ENCODE data around the gene ST3GAL3.

DNA sequence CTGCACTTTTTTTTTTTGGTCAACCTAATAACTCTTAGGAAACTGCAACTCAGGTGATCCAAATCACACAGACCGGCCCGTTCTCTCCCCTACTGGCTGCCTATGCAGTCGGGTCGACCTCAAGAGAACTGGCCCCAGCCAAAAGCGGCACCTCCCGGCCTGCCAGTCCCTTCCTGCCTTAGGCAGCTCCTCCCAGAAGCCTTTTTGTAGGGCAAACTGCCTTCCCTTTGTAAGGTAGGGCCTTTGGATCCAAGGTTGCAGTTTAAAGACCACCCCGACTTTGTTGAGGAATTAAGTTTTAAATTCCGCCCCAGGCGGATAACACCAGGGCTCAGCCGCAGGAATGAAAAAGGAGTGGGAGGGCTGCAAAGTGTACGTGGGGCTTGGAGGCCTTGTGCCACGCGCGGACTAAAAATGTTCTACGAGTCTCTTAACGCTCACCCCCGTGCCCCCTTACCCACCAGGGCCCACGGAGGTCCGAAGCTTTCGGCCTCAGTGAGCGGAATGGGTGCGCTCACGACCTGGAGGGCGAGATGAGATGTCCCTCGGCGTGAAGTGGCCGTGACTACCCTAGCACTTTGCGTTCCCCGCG lies 642 bp upstream of the ST3GAL3 start:
- no peak for TF ChIP-seq CTCF (IDR thresholded peaks at IDR 0.05; ENCODE audit: borderline replicate concordance, extremely low read depth, low read length, poor library complexity, severe bottlenecking)
- TF ChIP-seq EZH2 (IDR thresholded peaks at IDR 0.05; ENCODE audit: borderline replicate concordance, low read depth, low read length, severe bottlenecking): no peak

All from DND-41 (cell line).